GM13976 (cell line): ENCODE results near the gene SORCS3.

Experiments used
- DNase-seq: peaks from one replicate; pipeline ENCODE4 v3.0.0; 2012; ENCODE audit warnings: low spot score
- in situ Hi-C: fragments of 300-500 bp; cut with MboI; formaldehyde crosslinking; loops from one replicate; pipeline ENCODE4 v1.12.0; 2022; ENCODE audit warnings: low sequenced_read_pairs, mixed read lengths, inconsistent platforms; ENCODE audit not compliant: unreplicated experiment
- TF ChIP-seq, protein P1 (sequence below): IDR thresholded peaks from 2 replicates; pipeline ENCODE4 v1.5.1; 2012; ENCODE audit warnings: borderline replicate concordance, mild to moderate bottlenecking; ENCODE audit not compliant: insufficient read depth; ENCODE audit errors: extremely low read depth, missing control alignments, control extremely low read depth

The SORCS3 gene

DNA sequence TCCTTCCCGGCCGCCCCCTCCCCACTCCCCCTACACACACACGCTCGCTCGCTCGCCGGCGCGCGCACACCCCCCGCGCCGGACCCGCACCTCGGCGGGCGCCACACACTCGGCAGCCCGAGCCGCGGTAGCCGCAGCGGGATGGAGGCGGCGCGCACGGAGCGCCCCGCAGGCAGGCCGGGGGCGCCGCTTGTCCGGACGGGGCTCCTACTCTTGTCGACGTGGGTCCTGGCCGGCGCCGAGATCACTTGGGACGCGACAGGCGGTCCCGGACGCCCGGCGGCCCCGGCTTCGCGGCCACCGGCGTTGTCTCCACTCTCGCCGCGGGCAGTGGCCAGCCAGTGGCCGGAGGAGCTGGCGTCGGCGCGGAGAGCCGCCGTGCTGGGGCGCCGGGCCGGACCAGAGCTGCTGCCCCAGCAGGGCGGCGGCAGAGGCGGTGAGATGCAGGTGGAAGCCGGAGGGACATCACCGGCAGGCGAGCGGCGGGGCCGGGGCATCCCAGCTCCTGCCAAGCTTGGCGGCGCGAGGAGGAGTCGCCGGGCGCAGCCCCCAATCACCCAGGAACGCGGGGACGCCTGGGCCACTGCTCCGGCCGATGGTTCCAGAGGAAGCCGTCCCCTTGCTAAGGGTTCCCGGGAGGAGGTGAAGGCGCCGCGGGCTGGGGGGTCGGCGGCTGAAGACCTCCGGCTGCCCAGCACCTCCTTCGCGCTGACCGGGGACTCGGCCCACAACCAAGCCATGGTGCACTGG is at the start of gene SORCS3:
Gene SORCS3 (plus strand): TSS at position 104 of the 750 bp plus-strand sequence.
- in situ Hi-C loops = no loop called here
- TF ChIP-seq, protein P1, sequence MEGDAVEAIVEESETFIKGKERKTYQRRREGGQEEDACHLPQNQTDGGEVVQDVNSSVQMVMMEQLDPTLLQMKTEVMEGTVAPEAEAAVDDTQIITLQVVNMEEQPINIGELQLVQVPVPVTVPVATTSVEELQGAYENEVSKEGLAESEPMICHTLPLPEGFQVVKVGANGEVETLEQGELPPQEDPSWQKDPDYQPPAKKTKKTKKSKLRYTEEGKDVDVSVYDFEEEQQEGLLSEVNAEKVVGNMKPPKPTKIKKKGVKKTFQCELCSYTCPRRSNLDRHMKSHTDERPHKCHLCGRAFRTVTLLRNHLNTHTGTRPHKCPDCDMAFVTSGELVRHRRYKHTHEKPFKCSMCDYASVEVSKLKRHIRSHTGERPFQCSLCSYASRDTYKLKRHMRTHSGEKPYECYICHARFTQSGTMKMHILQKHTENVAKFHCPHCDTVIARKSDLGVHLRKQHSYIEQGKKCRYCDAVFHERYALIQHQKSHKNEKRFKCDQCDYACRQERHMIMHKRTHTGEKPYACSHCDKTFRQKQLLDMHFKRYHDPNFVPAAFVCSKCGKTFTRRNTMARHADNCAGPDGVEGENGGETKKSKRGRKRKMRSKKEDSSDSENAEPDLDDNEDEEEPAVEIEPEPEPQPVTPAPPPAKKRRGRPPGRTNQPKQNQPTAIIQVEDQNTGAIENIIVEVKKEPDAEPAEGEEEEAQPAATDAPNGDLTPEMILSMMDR = no peak
- no peak for DNase-seq

DNA sequence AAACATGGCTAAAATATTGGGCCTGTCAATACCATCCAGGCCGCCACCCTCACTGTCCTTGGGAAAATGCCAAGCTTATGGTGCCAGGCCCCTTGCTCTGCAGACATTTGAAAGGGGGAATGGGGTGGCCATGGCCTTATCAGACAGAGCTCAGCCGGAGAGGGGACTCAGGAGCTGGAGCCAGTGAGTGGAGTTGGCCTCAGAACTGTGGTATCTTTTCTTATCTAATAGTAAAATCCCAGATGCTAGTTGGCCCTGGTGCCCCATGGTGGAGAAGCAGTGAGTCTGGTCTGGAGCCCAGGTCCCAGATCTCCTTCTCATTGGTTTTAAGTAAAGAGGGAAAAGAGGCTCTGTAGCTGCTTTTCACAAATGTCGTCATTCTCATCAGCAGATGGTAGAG is 49.6 kb upstream of the SORCS3 start:
- in situ Hi-C loops = no loop called here
- no peak for DNase-seq
- TF ChIP-seq, protein P1 = no peak

DNA sequence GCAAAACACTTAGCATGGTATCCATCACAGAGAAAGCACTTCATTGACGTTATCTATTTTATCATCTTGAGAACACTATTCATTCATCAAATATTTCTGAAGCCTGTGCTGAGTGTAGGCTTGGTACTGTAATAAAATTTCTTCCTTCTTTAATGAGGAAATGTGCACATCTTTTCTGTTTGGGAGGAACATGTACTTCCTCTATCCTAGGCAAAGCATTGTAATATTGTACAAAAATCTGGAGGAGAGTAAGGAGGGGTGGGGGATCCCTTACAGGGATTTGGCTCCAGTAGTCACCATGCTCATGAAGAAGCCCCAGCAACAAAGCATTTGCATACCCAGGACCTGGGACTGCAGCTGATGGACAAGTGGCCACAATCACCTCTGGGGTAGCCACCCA is 39.9 kb upstream of the SORCS3 start:
- in situ Hi-C loops = no loop called here
- TF ChIP-seq, protein P1 = no peak
- no peak for DNase-seq

DNA sequence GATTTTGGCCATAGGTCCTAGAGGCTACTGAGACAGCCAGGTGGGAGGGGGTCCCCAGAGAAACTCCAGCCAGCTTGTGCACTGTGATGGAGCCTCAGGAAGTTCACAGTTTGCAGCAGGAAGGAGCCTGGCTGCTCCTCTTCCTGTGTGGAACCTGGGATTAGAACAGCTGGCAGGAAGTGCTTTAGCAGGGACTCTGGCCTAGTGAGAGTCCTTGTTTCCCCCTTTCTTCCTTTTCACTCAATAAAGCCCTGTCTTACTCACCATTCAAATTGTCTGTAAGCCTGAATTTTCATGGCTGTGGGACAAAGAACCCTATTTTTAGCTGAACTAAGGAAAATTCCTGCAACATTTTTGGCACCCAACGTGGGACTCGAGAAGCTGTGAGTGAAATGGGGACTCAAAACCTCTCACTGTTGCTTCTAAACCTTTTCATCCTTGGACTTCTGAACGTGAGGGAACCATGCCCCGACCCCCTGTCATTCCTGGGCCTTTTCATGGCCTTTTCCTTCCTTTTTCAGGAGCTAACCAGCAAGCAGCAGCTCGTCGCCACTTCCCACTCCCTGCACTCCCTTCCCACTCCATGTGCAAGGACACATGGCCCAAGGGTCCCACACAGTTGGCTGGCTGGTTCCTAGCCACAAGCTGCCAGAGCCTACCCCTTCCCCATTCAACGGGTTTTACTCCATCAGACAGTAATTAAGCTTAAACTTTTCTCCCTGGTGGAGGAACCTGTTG is 32.8 kb upstream of the SORCS3 start:
- TF ChIP-seq, protein P1 = no peak
- DNase-seq = no peak
- in situ Hi-C loops = no loop called here

DNA sequence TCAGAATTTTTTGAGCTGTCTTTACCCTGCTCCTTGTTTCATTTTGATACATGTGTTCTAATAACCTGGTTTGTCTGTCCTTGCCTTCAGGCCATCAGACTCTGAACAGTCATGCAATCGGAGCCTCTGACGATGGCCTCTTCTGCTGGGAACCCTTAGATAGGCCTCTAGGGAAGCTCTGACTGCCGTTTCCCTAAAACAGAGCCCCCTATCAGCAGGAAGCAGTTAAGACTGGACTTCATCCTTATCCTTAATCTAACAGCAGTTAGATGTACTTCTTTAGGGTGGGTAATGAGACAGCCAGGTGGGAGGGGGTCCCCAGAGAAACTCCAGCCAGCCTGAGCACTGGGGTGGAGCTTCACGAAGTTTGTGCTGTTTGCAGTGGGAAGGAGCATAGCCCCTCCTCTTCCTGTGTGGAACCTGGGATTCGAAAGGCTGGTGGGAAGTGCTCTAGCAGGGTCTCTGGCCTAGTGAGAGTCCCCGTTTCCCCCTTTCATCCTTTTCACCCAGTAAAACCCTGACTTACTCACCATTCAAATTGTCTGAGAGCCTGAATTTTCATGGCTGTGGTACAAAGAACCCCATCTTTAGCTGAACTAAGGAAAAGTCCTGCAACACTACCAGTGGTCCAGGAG is 28.4 kb upstream of the SORCS3 start:
- TF ChIP-seq, protein P1 = no peak
- in situ Hi-C loops = no loop called here
- DNase-seq = no peak

DNA sequence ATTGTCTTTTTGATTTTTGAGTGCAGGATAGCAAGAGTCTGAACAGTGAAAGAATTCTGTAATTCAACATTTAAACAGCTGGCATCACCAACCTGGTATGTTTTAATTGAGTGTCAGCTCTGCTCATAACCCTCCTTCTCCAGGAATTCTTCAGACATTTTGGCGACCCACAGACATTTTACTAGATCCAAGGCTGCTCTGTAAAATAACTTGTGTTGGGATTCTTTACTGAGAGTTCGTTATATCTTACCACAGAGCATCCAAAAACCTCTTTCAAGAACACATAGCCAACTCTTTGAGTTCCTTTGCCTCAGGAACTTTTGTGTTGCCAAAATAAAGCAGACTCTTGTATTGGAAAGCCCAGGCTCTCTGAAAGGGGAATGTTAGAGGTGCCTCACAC is 27.7 kb upstream of the SORCS3 start:
- in situ Hi-C loops = no loop called here
- TF ChIP-seq, protein P1 = no peak

More for the DNA sequence above, 27.7 kb upstream of the SORCS3 start:
- DNase-seq = no peak
